ENCODE data around the gene SLC34A2.

SLC34A2 gene

DNA sequence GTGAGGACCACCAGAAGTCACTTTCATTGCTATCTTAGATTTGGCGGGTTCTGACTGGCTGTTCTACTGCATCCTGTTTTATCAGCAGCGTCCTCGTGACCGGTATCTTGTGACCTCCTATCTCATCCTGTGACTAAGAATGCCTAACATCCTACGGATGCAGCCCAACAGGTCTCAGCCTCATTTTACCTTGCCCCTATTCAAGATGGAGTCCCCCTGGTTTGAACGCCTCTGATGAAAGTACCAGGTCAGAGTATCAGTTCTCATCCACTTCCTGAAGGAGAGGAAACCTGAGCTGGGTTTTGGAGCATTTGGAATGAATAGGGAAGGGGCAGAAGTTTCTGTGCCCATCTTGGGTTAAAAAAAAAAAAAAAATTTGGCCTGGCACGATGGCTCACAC, 70.2 kb downstream of the SLC34A2 start:
- no peak overlapping the region for H3K4me3 ChIP-seq (ENCODE audit: low read length)
- TF ChIP-seq ZNF274 (IDR thresholded peaks at IDR 0.05; ENCODE audit: low read depth, low read length): no peak

DNA sequence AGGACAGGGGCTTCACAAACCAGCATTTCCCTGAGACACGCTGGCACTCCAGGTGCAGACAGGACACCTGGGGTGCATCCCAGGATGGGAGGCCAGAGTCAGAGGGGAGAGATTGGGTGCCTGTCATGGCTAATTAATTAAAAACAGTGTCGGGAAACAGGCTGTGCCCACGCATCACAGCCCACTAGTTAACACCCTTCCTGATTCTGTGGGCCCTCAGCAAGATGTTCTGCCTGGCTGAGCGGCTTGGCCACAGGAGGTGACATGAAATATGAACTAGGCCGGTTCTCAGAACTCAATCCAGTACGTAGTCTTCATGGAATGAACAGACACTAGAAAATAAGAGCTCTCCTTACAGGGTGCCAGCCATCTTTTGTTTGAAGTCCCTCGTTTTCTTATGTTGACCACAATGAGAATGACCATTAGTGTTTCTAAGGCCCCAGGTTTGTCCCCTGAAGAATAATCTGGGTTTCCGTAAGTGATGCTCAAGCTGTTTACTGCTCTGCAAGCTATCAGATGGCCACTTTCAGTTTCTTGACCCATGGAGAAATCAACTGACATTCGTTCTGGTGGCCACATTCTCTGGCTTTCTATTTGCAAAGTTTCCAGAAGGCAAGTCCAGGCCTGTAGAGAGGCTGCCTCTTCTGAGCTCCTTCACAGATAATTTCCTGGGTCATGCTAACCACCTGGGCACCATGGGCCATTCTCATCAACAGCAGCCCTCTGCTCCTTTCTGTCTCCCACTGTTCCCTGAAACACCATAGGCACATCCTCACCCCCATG, 72.3 kb downstream of the SLC34A2 start:
- H3K4me3 ChIP-seq (ENCODE audit: low read length): no peak overlapping the region
- no peak for TF ChIP-seq ZNF274 (IDR thresholded peaks at IDR 0.05; ENCODE audit: low read depth, low read length)
